Peyer's patch (tissue), 4 donors: ENCODE data around the gene LURAP1L.

Source experiments
- POLR2A ChIP-seq, 2 donors: fragments of 450-650 bp; IDR thresholded peaks; one replicate each; pipeline ENCODE4 v1.5.1; 2017; ENCODE audit warnings: antibody characterized with exemption in 2 of 2, mild to moderate bottlenecking in 2 of 2, moderate library complexity in 2 of 2
- TF ChIP-seq, protein P1 (sequence below), 6 experiments: fragments of 450-650 bp in 4 of 6; fragments of 200-600 bp in 2 of 6; sonication (generic) in 1 of 6; IDR thresholded peaks; one replicate each; pipeline ENCODE4 v1.5.1; 2017 to 2019; ENCODE audit warnings: antibody characterized with exemption in 6 of 6, mild to moderate bottlenecking in 3 of 6, moderate library complexity in 1 of 6

DNA sequence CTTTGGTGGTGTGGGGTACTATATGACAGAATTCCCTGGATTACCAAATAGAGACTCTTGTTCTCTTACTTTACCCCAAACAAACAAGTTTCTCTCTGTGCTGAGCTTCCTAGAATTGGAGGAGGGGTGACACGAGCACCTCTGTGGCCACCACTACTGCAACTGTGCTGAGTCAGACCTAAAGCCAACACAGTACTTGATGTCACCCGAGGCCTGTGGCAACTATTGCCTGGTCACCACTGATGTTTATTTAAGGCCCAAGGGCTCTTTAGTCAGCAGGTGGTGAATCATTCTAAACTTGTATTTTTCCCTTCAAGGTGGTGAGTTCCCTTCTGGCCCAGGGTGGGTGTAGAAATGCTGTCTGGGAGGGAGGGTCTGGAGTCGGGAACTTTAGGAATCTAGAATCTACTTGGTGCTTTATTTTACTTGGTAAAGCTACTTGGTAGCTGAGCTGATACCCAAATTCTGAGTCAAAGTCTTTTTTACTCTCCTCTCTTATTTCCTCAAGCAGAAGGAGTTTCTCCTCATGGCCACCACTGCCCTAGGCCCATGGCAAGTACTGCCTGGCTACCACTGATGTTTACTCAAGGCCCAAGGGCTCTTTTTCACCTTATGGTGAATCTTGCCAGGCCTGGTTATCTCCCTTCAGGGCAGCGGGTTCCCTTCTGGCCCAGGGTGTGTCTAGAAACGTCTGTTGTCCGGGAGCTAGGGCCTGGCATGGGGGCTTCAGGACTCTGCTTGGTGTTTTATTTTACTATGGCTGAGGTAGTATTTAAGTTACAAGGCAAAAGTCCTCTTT lies 9.8 kb downstream of the LURAP1L start:
- TF ChIP-seq, protein P1, sequence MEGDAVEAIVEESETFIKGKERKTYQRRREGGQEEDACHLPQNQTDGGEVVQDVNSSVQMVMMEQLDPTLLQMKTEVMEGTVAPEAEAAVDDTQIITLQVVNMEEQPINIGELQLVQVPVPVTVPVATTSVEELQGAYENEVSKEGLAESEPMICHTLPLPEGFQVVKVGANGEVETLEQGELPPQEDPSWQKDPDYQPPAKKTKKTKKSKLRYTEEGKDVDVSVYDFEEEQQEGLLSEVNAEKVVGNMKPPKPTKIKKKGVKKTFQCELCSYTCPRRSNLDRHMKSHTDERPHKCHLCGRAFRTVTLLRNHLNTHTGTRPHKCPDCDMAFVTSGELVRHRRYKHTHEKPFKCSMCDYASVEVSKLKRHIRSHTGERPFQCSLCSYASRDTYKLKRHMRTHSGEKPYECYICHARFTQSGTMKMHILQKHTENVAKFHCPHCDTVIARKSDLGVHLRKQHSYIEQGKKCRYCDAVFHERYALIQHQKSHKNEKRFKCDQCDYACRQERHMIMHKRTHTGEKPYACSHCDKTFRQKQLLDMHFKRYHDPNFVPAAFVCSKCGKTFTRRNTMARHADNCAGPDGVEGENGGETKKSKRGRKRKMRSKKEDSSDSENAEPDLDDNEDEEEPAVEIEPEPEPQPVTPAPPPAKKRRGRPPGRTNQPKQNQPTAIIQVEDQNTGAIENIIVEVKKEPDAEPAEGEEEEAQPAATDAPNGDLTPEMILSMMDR (IDR thresholded peaks at IDR 0.05), result no peak
- TF ChIP-seq POLR2A (IDR thresholded peaks at IDR 0.05), result no peak
